ENCODE data around the gene C3orf18. TPM values are rescaled to one million over a fixed set of nuclear protein-coding genes. Genes with fewer than 3 reads are reported as not detected.

The C3orf18 gene
- total RNA-seq, 1 donor from 2014 or later = 6.9 TPM

- no peak for ATAC-seq
- Histone ChIP-seq H3K27me3 (peaks cover 4% of the 10 kb centered on the region), H3K36me3 (no peaks in the 10 kb centered on the region), H3K27ac (no peak overlapping the region), H3K4me3 (no peak overlapping the region), H3K4me1 (no peaks in the 10 kb centered on the region), H3K9me3 (no peaks in the 10 kb centered on the region)
- TF ChIP-seq CTCF (IDR thresholded peaks at IDR 0.05) = no peak
- no peak for DNase-seq
- intact Hi-C loops (cut with DNase I) = no loop called here
Measured at GRCh38 chr3:50533316-50533715, 34.2 kb downstream of the C3orf18 start.

- intact Hi-C loops (cut with DNase I) = no loop called here
- H3K4me3 ChIP-seq = no peak overlapping the region
- TF ChIP-seq CTCF (IDR thresholded peaks at IDR 0.05) = no peak
- DNase-seq (no peak), ATAC-seq (no peak)
- no peak overlapping the region for H3K27ac ChIP-seq
- H3K36me3 ChIP-seq = no peaks in the 10 kb centered on the region
- no peaks in the 10 kb centered on the region for H3K9me3 ChIP-seq
- H3K27me3 ChIP-seq = peaks cover 4% of the 10 kb centered on the region
- no peaks in the 10 kb centered on the region for H3K4me1 ChIP-seq
Measured at GRCh38 chr3:50532062-50532705, 35.4 kb downstream of the C3orf18 start.

DNA sequence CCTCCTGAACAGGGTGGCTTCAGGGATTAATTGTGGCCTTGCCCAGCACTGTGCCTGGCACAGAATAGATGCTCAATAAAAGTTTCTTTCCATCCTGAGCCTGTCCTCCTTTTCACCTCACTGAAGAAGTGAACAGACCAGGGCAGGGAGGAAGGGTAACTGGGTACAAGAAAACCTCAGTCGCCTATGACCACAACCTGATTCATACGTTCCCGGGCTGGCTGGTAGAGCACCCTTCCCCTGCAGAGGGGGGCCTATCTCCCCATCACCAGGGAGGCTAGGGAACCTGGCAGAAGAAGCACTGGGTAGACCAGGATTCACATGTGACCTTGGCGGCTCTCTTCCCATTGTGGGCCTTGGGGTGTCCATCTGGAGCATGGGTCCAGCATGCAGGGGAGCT lies 36.3 kb downstream of the C3orf18 start:
- Histone ChIP-seq H3K27ac (no peak overlapping the region), H3K27me3 (peaks cover 4% of the 10 kb centered on the region), H3K4me1 (no peaks in the 10 kb centered on the region), H3K9me3 (no peaks in the 10 kb centered on the region), H3K4me3 (no peak overlapping the region), H3K36me3 (no peaks in the 10 kb centered on the region)
- intact Hi-C loops (cut with DNase I) = no loop called here
- TF ChIP-seq CTCF (IDR thresholded peaks at IDR 0.05) = no peak
- ATAC-seq (no peak), DNase-seq (no peak)

DNA sequence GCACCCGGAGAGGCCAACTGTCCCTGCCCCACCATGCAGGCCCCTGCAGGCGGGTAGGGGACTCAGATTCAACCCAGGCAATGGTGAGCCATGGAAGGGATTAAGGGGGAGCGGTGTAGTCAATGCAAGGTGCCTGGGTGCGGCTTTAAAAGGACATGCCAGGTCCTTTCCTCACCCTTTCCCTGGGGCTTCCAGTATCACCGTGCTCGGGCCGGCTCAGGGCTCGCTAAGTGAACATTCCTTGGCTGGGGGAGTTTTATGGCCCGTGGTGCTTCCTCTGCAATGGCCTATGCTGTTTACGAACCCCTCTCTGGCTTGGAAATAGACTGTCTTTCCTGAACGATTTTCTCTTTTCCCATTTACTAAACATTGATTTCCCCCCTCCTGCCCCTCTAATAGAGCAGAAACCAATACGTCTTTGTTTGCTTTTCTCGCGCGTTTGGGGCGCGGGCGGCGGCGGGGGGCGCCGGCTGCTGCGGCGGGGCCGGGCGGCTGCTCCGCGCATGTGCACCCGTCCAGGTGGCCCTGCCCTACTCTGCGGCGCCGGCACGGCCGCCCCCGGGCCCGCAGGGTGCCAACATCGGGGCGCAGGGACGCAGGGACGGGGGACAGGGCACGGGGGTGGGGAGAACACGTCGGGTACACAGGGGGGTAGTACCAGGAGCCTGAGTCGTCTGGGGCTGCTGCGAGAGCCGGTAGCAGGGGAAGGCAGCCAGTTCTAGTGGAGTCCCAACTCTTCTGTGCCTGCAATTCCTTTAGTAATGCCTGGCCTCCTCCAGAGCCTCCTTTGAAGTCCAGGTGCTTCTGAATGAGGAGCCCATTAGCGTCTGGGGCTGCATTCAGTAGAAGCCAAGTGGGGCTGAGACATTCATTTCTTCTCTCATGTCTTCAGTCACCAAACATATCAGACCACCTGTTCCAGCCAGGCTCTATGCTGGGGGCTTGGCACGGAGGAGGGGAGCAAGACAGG lies 37.3 kb downstream of the C3orf18 start:
- intact Hi-C loops (cut with DNase I) = no loop called here
- H3K36me3 ChIP-seq = no peaks in the 10 kb centered on the region
- TF ChIP-seq CTCF (IDR thresholded peaks at IDR 0.05) = no peak
- peaks cover 4% of the 10 kb centered on the region for H3K27me3 ChIP-seq
- H3K4me1 ChIP-seq = no peaks in the 10 kb centered on the region
- H3K27ac ChIP-seq = no peak overlapping the region
- no peaks in the 10 kb centered on the region for H3K9me3 ChIP-seq
- ATAC-seq = no peak
- no peak for DNase-seq
- no peak overlapping the region for H3K4me3 ChIP-seq

- no peaks in the 10 kb centered on the region for H3K36me3 ChIP-seq
- peak; percentile 81 for DNase-seq
- H3K4me3 ChIP-seq = no peak overlapping the region
- ATAC-seq = peak; percentile 88
- intact Hi-C loops (cut with DNase I) = no loop called here
- no peaks in the 10 kb centered on the region for H3K9me3 ChIP-seq
- no peak overlapping the region for H3K27ac ChIP-seq
- H3K27me3 ChIP-seq = peaks cover 4% of the 10 kb centered on the region
- no peaks in the 10 kb centered on the region for H3K4me1 ChIP-seq
- no peak for TF ChIP-seq CTCF (IDR thresholded peaks at IDR 0.05)
Measured at GRCh38 chr3:50525987-50526386, 41.6 kb downstream of the C3orf18 start.

All from upper lobe of right lung (tissue), 1 donor.